Measurements from ENCODE around the gene COL6A3.

DNA sequence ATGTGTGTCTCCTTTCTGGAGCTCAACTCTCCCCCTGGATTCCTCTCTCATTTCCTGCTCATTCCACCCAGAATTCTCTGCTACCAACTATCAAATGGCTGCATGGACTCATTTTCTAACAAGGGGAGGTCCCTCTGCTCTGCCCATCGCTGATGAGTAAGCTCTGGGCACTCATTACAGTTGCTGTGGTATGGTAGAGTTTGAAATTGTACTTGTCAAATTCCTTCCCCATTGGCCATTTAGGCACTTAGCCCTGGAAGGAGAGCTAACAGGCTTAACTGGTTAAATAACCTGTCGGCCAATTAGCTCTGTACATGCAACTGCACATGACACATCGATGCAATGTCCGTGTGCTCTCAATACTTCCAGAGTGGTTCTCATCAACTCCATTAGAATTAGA, 20.4 kb downstream of the COL6A3 start:
- TF ChIP-seq, protein P1, sequence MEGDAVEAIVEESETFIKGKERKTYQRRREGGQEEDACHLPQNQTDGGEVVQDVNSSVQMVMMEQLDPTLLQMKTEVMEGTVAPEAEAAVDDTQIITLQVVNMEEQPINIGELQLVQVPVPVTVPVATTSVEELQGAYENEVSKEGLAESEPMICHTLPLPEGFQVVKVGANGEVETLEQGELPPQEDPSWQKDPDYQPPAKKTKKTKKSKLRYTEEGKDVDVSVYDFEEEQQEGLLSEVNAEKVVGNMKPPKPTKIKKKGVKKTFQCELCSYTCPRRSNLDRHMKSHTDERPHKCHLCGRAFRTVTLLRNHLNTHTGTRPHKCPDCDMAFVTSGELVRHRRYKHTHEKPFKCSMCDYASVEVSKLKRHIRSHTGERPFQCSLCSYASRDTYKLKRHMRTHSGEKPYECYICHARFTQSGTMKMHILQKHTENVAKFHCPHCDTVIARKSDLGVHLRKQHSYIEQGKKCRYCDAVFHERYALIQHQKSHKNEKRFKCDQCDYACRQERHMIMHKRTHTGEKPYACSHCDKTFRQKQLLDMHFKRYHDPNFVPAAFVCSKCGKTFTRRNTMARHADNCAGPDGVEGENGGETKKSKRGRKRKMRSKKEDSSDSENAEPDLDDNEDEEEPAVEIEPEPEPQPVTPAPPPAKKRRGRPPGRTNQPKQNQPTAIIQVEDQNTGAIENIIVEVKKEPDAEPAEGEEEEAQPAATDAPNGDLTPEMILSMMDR (IDR thresholded peaks at IDR 0.05): no peak
- no peak for TF ChIP-seq POLR2A (IDR thresholded peaks at IDR 0.05)

Data from right lobe of liver (tissue), 4 donors.